K562 (cell line): ENCODE results near the gene TMEM131L. TPM values are rescaled to one million over a fixed set of nuclear protein-coding genes. Genes with fewer than 3 reads are reported as not detected.

Experiments used
- ATAC-seq: fragments of 200-7000 bp; cut with Tn5 transposase; 3 replicates; pipeline ENCODE4 v1.9.1; 2020; ENCODE audit warnings: moderate library complexity
- BruUV-seq: library from RNA; stranded (reverse); fragments of 400-500 nt; replicated peaks from 2 replicates; lab custom pipeline; 2021; lab: Mats Ljungman, UMichigan
- CTCF ChIA-PET: fragments of 300-600 bp; formaldehyde crosslinking; extraction: SDS; loops from one replicate; lab custom pipeline; 2021; ENCODE audit warnings: low intra/inter-chr PET ratio; lab: Yijun Ruan, JAX
- POLR2A ChIA-PET: fragments of 300-600, 350-650 bp; sonication (Branson Sonifier 250); formaldehyde crosslinking; extraction: SDS; loops from one replicate; lab custom pipeline; 2021; ENCODE audit warnings: antibody characterized with exemption, inconsistent platforms; lab: Yijun Ruan, JAX
- DNase-seq, 4 experiments: peaks; one replicate each; pipeline versions ENCODE4 v3.0.0 to v3.0.0-alpha.2; 2011 to 2018; ENCODE audit warnings: low spot score in 3 of 4, mixed read lengths in 3 of 4; ENCODE audit errors: extremely low read depth in 1 of 4
- FAIRE-seq: peaks from 2 replicates; lab custom pipeline; 2011; peaks lifted over from hg19 to GRCh38; lab: Jason Lieb, UNC
- H2AFZ ChIP-seq: 2 replicates; pipeline ENCODE4 v1.6.0; 2011; ENCODE audit warnings: low read depth, low read length, control low read depth, inconsistent platforms
- H3K27ac ChIP-seq: fragments of 200-600 bp; 3 replicates; pipeline ENCODE4 v1.8.0; 2011; ENCODE audit warnings: low read depth, mild to moderate bottlenecking, control low read depth, inconsistent platforms, low read length, moderate library complexity, mixed read lengths; ENCODE audit errors: extremely low read depth
- H3K27me3 ChIP-seq, 2 experiments: fragments of 300-600 bp in 1 of 2; 2 replicates in 1 of 2; 3 replicates in 1 of 2; pipeline versions ENCODE4 v1.6.0 to v1.8.0; 2011; ENCODE audit warnings: inconsistent platforms in 2 of 2, low read length in 2 of 2, mild to moderate bottlenecking in 1 of 2, mixed read lengths in 1 of 2, moderate library complexity in 1 of 2; ENCODE audit not compliant: control insufficient read depth in 2 of 2, insufficient read depth in 2 of 2
- H3K36me3 ChIP-seq: fragments of 300-600 bp; 3 replicates; pipeline ENCODE4 v1.8.0; 2011; ENCODE audit warnings: mild to moderate bottlenecking, low read length, inconsistent platforms; ENCODE audit not compliant: control insufficient read depth, insufficient read depth
- H3K4me1 ChIP-seq, 2 experiments: fragments of 200-600 bp in 1 of 2; replicated peaks in 1 of 2; 2 replicates in 1 of 2; 3 replicates in 1 of 2; pipeline versions ENCODE4 v1.5.1 to v1.8.0; 2011; ENCODE audit warnings: inconsistent platforms in 2 of 2, low read length in 2 of 2, mild to moderate bottlenecking in 1 of 2, mixed read lengths in 1 of 2, moderate library complexity in 1 of 2; ENCODE audit not compliant: control insufficient read depth in 2 of 2, insufficient read depth in 2 of 2
- H3K4me2 ChIP-seq: 2 replicates; pipeline ENCODE4 v1.6.1; 2011; ENCODE audit warnings: low read length, control low read depth, inconsistent platforms, mixed read lengths; ENCODE audit not compliant: insufficient read depth
- H3K4me3 ChIP-seq: fragments of 200-600 bp; sonication (generic), shearing (Covaris generic); 2 replicates; pipeline ENCODE4 v1.5.1; 2016; ENCODE audit warnings: control low read depth, inconsistent platforms
- H3K79me2 ChIP-seq: fragments of 200-600 bp; 3 replicates; pipeline ENCODE4 v1.8.0; 2011; ENCODE audit warnings: low read length, inconsistent platforms; ENCODE audit not compliant: control insufficient read depth, insufficient read depth
- H3K9ac ChIP-seq, 2 experiments: 2 replicates each; pipeline versions ENCODE4 v1.6.0 to v1.6.1; 2011; ENCODE audit warnings: low read depth in 2 of 2, low read length in 2 of 2, control low read depth in 1 of 2, inconsistent platforms in 1 of 2, mild to moderate bottlenecking in 1 of 2, mixed read lengths in 1 of 2; ENCODE audit not compliant: insufficient read depth in 1 of 2
- H3K9me1 ChIP-seq: one replicate; pipeline ENCODE4 v1.6.0; 2011; ENCODE audit warnings: inconsistent platforms, mild to moderate bottlenecking, low read length, moderate library complexity; ENCODE audit not compliant: control insufficient read depth, insufficient read depth
- H3K9me3 ChIP-seq: replicated peaks from 2 replicates; pipeline ENCODE4 v1.5.1; 2011; ENCODE audit warnings: low read depth, low read length, inconsistent platforms; ENCODE audit not compliant: control insufficient read depth, insufficient read depth
- H4K20me1 ChIP-seq: replicated peaks from 2 replicates; pipeline ENCODE4 v1.6.1; 2011; ENCODE audit warnings: low read length, inconsistent platforms, mixed read lengths; ENCODE audit not compliant: control insufficient read depth, insufficient read depth
- BCLAF1 ChIP-seq, 2 experiments: fragments of 450-650 bp in 1 of 2; IDR thresholded peaks; 2 replicates each; pipeline ENCODE4 v1.6.1; 2011 to 2017; ENCODE audit warnings: low read depth in 2 of 2, antibody characterized with exemption in 1 of 2, borderline replicate concordance in 1 of 2, low read length in 1 of 2, mild to moderate bottlenecking in 1 of 2, mixed read lengths in 1 of 2; ENCODE audit not compliant: control insufficient read depth in 1 of 2
- CREB3 ChIP-seq: fragments of 450-650 bp; conservative IDR thresholded peaks from 2 replicates; pipeline ENCODE4 v1.6.1; 2016; ENCODE audit warnings: missing genetic modification characterization, low read depth, mild to moderate bottlenecking, missing compliant biosample characterization, moderate library complexity
- GMEB1 ChIP-seq: fragments of 250-450 bp; sonication (Bioruptor Pico); IDR thresholded peaks from 2 replicates; pipeline ENCODE4 v1.4.0; 2020; ENCODE audit warnings: mild to moderate bottlenecking
- GTF2A2 ChIP-seq: IDR thresholded peaks from 2 replicates; pipeline ENCODE4 v1.6.1; 2016; ENCODE audit warnings: mild to moderate bottlenecking, missing genetic modification characterization, missing compliant biosample characterization
- STAT5B ChIP-seq: fragments of 250-450 bp; sonication (Bioruptor Pico); IDR thresholded peaks from 2 replicates; pipeline ENCODE4 v1.8.0; 2021; ENCODE audit warnings: mild to moderate bottlenecking, inconsistent platforms
- ZBTB33 ChIP-seq: sonication (generic); formaldehyde crosslinking; IDR thresholded peaks from 2 replicates; pipeline ENCODE4 v1.8.1; 2023; ENCODE audit warnings: mild to moderate bottlenecking, missing genetic modification reagents
- WGBS: fragments of 100-300 bp; shearing (Covaris generic); methylation state at CpG from one replicate; pipeline ENCODE4 v1.1.6; 2016; ENCODE audit warnings: low coverage, mixed read lengths; ENCODE audit not compliant: insufficient coverage; ENCODE audit errors: missing lambda C conversion rate; 5-methylcytosine and 5-hydroxymethylcytosine counted together
- in situ Hi-C: fragments of 300-500 bp; cut with MboI; formaldehyde crosslinking; loops from 4 replicates; pipeline ENCODE4 v1.15.0; 2018; ENCODE audit warnings: inconsistent platforms, mixed read lengths
- intact Hi-C: fragments of 100-400 bp; cut with micrococcal nuclease; formaldehyde crosslinking; loops from 2 replicates; pipeline ENCODE4 v1.14.2; 2022
- polyA plus RNA-seq, 8 experiments: library from polyadenylated mRNA; depleted of rRNA in 4 of 8; stranded (reverse) in 5 of 8; unstranded in 3 of 8; fragments of >200 nt; fragmentation: Nextera tagmentation in 2 of 8; fragmentation: Illumina TruSeq in 1 of 8; extraction: Ambion mirVana in 2 of 8; extraction: Trizol in 1 of 8; gene quantifications; 2 replicates each; pipeline versions ENCODE4 v1.2.1 to v1.2.3, GENCODE V29; 2011 to 2014; ENCODE audit warnings: inconsistent platforms in 1 of 8, missing spikeins in 1 of 8
- total RNA-seq, 7 experiments: library from RNA; depleted of rRNA in 6 of 7; stranded (reverse); fragments of >200 nt in 6 of 7; fragmentation: Illumina TruSeq in 2 of 7; extraction: Trizol in 2 of 7; gene quantifications; 2 replicates each; pipeline versions ENCODE4 v1.2.1 to v1.2.3, GENCODE V29; 2011 to 2021; ENCODE audit warnings: low replicate concordance in 1 of 7
- TF ChIP-seq, protein P1 (sequence below), 2 experiments: fragments of 450-650 bp in 1 of 2; sonication (generic) in 1 of 2; formaldehyde crosslinking; conservative IDR thresholded peaks; 2 replicates each; pipeline versions ENCODE4 v1.4.0 to v1.8.1; 2020 to 2022; ENCODE audit warnings: mild to moderate bottlenecking in 1 of 2, missing genetic modification reagents in 1 of 2
- TF ChIP-seq, protein P2 (sequence below): fragments of 250-450 bp; sonication (Bioruptor Pico); IDR thresholded peaks from 2 replicates; pipeline ENCODE4 v1.8.0; 2022; ENCODE audit warnings: inconsistent platforms

TMEM131L gene
- total and polyA plus RNA-seq, 9 of the 15 experiments (the other 6 are each of a cell fraction or from before 2014, with no cell fraction given), result 1.2 to 20.8 (median 12.9) TPM

- Histone ChIP-seq H3K4me1 (peaks cover 6 to 9% of the 10 kb centered on the region in 2 experiments; a peak in 3 of 5 replicates), H3K9ac (no peak overlapping the region), H3K4me2 (no peak overlapping the region), H3K36me3 (no peaks in the 10 kb centered on the region; the same call in none of the 3 replicates), H3K9me1 (peaks cover 6% of the 10 kb centered on the region), H4K20me1 (peaks cover 5% of the 10 kb centered on the region), H3K27me3 (no peaks in the 10 kb centered on the region), H3K4me3 (no peak overlapping the region), H3K27ac (no peak overlapping the region), H3K9me3 (no peaks in the 10 kb centered on the region), H3K79me2 (peaks cover 15% of the 10 kb centered on the region), H2AFZ (no peak overlapping the region)
- CTCF ChIA-PET, result no interaction called here
- POLR2A ChIA-PET, result interaction anchor here (0.5 to 0.6 kb wide), 2 partner anchors 33 to 201 kb away, joined by 3 read pairs; no protein-coding TSS in a partner anchor
- DNase-seq (no peak), FAIRE-seq (no peak), ATAC-seq (no peak)
- BruUV-seq, result no TSS peak
- intact Hi-C loops (no loop called here), in situ Hi-C loops (no loop called here)
- WGBS, result 84% methylated on average over 14 of the region's 17 CpGs
- TF ChIP-seq GTF2A2 (tag) (no peak), CREB3 (tag) (no peak), ZBTB33 (CRISPR knock-in tag) (no peak), STAT5B (CRISPR knock-in tag) (no peak), GMEB1 (CRISPR knock-in tag) (no peak), BCLAF1 (IDR thresholded peaks at IDR 0.05; ENCODE audit: borderline replicate concordance in 1 of 2, control insufficient read depth in 1 of 2, low read depth in 2 of 2, low read length in 1 of 2) (no peak)
- TF ChIP-seq, protein P1, sequence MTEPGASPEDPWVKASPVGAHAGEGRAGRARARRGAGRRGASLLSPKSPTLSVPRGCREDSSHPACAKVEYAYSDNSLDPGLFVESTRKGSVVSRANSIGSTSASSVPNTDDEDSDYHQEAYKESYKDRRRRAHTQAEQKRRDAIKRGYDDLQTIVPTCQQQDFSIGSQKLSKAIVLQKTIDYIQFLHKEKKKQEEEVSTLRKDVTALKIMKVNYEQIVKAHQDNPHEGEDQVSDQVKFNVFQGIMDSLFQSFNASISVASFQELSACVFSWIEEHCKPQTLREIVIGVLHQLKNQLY (CRISPR knock-in tag; conservative IDR thresholded peaks at IDR 0.05), result no peak
- TF ChIP-seq, protein P2, sequence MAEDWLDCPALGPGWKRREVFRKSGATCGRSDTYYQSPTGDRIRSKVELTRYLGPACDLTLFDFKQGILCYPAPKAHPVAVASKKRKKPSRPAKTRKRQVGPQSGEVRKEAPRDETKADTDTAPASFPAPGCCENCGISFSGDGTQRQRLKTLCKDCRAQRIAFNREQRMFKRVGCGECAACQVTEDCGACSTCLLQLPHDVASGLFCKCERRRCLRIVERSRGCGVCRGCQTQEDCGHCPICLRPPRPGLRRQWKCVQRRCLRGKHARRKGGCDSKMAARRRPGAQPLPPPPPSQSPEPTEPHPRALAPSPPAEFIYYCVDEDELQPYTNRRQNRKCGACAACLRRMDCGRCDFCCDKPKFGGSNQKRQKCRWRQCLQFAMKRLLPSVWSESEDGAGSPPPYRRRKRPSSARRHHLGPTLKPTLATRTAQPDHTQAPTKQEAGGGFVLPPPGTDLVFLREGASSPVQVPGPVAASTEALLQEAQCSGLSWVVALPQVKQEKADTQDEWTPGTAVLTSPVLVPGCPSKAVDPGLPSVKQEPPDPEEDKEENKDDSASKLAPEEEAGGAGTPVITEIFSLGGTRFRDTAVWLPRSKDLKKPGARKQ (CRISPR knock-in tag), result no peak
These were observed 72.6 kb downstream of the TMEM131L start for GRCh38 chr4:153538487-153539357.
